Measurements from ENCODE around the gene GALNT10. TPM values are rescaled to one million over a fixed set of nuclear protein-coding genes. Genes with fewer than 3 reads are reported as not detected.

Gene GALNT10
- polyA plus RNA-seq, 1 of the 3 experiments (the other 2 are of a cell fraction): 56.3 TPM

DNA sequence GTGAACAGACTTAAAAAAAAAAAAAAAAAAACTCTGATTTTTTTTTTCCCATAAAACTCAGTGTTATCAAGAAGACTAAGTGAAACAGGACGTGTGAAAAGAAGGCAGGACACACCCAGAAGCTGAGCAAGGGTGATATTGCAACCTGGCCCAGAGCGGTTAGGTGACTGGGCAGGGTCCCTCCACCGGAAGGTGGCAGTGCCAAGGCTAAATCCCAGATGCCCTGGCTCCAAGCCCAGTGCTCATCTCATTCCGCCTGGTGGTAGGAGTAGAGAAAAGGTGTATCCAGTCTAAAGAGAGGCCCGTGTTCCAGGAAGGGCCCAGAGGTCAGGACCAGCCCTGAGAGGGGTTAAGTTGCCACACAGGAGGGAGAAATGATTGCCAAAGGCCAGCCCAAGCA, 203.8 kb downstream of the GALNT10 start:
- TF ChIP-seq SMC3 (IDR thresholded peaks at IDR 0.05; ENCODE audit: low read depth, low read length): no peak
- TF ChIP-seq GATA2 (CRISPR knock-in tag; IDR thresholded peaks at IDR 0.05): no peak
- no peak for TF ChIP-seq EZH2phosphoT487 (IDR thresholded peaks at IDR 0.05; ENCODE audit: borderline replicate concordance, low read depth)
- TF ChIP-seq RAD21 (IDR thresholded peaks at IDR 0.05; ENCODE audit: low read length): no peak
- no peak for TF ChIP-seq POLR2AphosphoS5 (IDR thresholded peaks at IDR 0.05; ENCODE audit: low read depth, low read length)
- TF ChIP-seq, protein P1, sequence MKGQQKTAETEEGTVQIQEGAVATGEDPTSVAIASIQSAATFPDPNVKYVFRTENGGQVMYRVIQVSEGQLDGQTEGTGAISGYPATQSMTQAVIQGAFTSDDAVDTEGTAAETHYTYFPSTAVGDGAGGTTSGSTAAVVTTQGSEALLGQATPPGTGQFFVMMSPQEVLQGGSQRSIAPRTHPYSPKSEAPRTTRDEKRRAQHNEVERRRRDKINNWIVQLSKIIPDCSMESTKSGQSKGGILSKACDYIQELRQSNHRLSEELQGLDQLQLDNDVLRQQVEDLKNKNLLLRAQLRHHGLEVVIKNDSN (IDR thresholded peaks at IDR 0.05; ENCODE audit: borderline replicate concordance, low read depth): no peak
- no peak for TF ChIP-seq NFIC (IDR thresholded peaks at IDR 0.05; ENCODE audit: borderline replicate concordance)
- TF ChIP-seq NRF1 (IDR thresholded peaks at IDR 0.05; ENCODE audit: low read depth, low read length): no peak
- TF ChIP-seq, protein P2, sequence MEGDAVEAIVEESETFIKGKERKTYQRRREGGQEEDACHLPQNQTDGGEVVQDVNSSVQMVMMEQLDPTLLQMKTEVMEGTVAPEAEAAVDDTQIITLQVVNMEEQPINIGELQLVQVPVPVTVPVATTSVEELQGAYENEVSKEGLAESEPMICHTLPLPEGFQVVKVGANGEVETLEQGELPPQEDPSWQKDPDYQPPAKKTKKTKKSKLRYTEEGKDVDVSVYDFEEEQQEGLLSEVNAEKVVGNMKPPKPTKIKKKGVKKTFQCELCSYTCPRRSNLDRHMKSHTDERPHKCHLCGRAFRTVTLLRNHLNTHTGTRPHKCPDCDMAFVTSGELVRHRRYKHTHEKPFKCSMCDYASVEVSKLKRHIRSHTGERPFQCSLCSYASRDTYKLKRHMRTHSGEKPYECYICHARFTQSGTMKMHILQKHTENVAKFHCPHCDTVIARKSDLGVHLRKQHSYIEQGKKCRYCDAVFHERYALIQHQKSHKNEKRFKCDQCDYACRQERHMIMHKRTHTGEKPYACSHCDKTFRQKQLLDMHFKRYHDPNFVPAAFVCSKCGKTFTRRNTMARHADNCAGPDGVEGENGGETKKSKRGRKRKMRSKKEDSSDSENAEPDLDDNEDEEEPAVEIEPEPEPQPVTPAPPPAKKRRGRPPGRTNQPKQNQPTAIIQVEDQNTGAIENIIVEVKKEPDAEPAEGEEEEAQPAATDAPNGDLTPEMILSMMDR (IDR thresholded peaks at IDR 0.05): no peak
- TF ChIP-seq FOSL2 (IDR thresholded peaks at IDR 0.05; ENCODE audit: borderline replicate concordance, low read depth): no peak

DNA sequence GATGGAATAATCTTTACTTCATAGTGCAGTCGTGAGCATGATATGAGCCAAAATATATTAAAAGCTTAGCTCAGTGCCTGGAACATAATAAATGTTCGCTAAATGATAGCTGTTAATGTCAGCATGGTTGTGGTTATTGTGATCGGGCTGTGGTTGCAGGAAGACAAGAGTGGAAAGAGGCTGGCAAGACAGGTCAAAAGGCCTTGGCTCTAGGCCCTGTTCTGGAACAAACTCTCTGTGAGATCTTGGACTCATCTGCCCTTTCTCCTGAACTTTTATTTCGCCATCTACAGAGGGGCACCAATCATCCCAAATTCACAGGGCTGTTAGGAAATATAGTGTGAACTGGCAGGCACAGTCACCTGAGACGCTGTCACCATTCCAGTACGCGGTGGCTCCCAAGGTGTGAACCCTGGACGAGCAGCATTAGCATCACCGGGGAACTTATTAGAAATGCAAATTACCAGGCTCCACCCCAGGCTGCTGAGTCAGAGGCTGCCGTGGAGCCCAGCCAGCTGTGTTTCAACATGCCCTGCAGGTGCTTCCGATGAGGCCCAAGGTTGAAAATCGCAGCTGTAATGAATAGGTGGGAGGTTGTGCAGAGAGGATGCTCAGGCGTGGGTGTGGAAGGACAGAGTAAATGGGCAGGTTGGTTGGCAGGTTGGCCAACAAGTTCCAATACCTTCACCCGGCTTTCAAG, 205.0 kb downstream of the GALNT10 start:
- ChIA-PET POLR2A (no interaction called here), CTCF (interaction anchor here (0.7 to 1.8 kb wide), 5 partner anchors 9 to 421 kb away, joined by 3 to 8 read pairs (median 4); no protein-coding TSS in a partner anchor)
- no peak overlapping the region for H3K4me3 ChIP-seq (ENCODE audit: low read depth in 2 of 2, low read length in 1 of 2)
- peaks cover 0 to 18% of the 10 kb centered on the region in 2 experiments; a peak in 1 of 4 replicates for H3K4me1 ChIP-seq (ENCODE audit: control insufficient read depth in 1 of 2, insufficient read depth in 2 of 2, low read depth in 1 of 2, low read length in 1 of 2)
- H3K9ac ChIP-seq: no peak overlapping the region
- H3F3A ChIP-seq (replicated peaks; ENCODE audit: insufficient read depth): no peaks in the 10 kb centered on the region
- H4K20me1 ChIP-seq (ENCODE audit: insufficient read depth): no peaks in the 10 kb centered on the region
- H3K27ac ChIP-seq (ENCODE audit: low read depth in 2 of 2, low read length in 1 of 2): no peak overlapping the region
- H3K79me2 ChIP-seq (ENCODE audit: insufficient read depth): no peaks in the 10 kb centered on the region
- no peaks in the 10 kb centered on the region for H3K9me3 ChIP-seq
- DNase-seq: no peak
- H3K36me3 ChIP-seq (replicated peaks in 1 of 2; ENCODE audit: control insufficient read depth in 1 of 2, insufficient read depth in 2 of 2, low read length in 1 of 2): peaks cover 22 to 33% of the 10 kb centered on the region in 2 experiments
- TF ChIP-seq POLR2AphosphoS5 (IDR thresholded peaks at IDR 0.05; ENCODE audit: low read depth, low read length) (no peak), FOSL2 (IDR thresholded peaks at IDR 0.05; ENCODE audit: borderline replicate concordance, low read depth) (no peak), CHD2 (IDR thresholded peaks at IDR 0.05; ENCODE audit: low read length, partially characterized antibody) (no peak), RCOR1 (IDR thresholded peaks at IDR 0.05; ENCODE audit: low read length) (no peak), FOXM1 (IDR thresholded peaks at IDR 0.05; ENCODE audit: low read depth) (no peak), RFX5 (IDR thresholded peaks at IDR 0.05; ENCODE audit: low read length) (no peak), GATA2 (CRISPR knock-in tag; IDR thresholded peaks at IDR 0.05) (no peak)
- H3K4me2 ChIP-seq: no peak overlapping the region
- 94% methylated on average over 14 of the region's 14 CpGs for WGBS (ENCODE audit: low lambda C conversion rate)
- H2AFZ ChIP-seq (ENCODE audit: low read depth): no peak overlapping the region
- H3K9me2 ChIP-seq: no peaks in the 10 kb centered on the region
- no peaks in the 10 kb centered on the region for H3K27me3 ChIP-seq (ENCODE audit: insufficient read depth)

More for the DNA sequence above, 203.8 kb downstream of the GALNT10 start:
- Histone ChIP-seq H3K9me3 (no peaks in the 10 kb centered on the region), H3K4me3 (ENCODE audit: low read depth in 2 of 2, low read length in 1 of 2) (no peak overlapping the region), H3F3A (replicated peaks; ENCODE audit: insufficient read depth) (no peaks in the 10 kb centered on the region), H3K27ac (ENCODE audit: low read depth in 2 of 2, low read length in 1 of 2) (no peak overlapping the region), H3K27me3 (ENCODE audit: insufficient read depth) (no peaks in the 10 kb centered on the region), H4K20me1 (ENCODE audit: insufficient read depth) (no peaks in the 10 kb centered on the region), H2AFZ (ENCODE audit: low read depth) (no peak overlapping the region), H3K4me1 (ENCODE audit: control insufficient read depth in 1 of 2, insufficient read depth in 2 of 2, low read depth in 1 of 2, low read length in 1 of 2) (peaks cover 0 to 18% of the 10 kb centered on the region in 2 experiments; a peak in 1 of 4 replicates), H3K9ac (no peak overlapping the region), H3K79me2 (ENCODE audit: insufficient read depth) (no peaks in the 10 kb centered on the region), H3K36me3 (replicated peaks in 1 of 2; ENCODE audit: control insufficient read depth in 1 of 2, insufficient read depth in 2 of 2, low read length in 1 of 2) (peaks cover 27 to 37% of the 10 kb centered on the region in 2 experiments), H3K4me2 (no peak overlapping the region), H3K9me2 (no peaks in the 10 kb centered on the region)
- CTCF ChIA-PET: interaction anchor here (1.2 to 1.8 kb wide), 3 partner anchors 11 to 419 kb away, joined by 3 to 8 read pairs (median 3); no protein-coding TSS in a partner anchor
- no peak for DNase-seq
- 77% methylated on average over 5 of the region's 5 CpGs for WGBS (ENCODE audit: low lambda C conversion rate)
- POLR2A ChIA-PET: no interaction called here
